ENCODE data around the gene TBC1D20. TPM values are rescaled to one million over a fixed set of nuclear protein-coding genes. Genes with fewer than 3 reads are reported as not detected.

Gene TBC1D20
- total RNA-seq, 1 experiment from 2014 or later, result 32.8 TPM

DNA sequence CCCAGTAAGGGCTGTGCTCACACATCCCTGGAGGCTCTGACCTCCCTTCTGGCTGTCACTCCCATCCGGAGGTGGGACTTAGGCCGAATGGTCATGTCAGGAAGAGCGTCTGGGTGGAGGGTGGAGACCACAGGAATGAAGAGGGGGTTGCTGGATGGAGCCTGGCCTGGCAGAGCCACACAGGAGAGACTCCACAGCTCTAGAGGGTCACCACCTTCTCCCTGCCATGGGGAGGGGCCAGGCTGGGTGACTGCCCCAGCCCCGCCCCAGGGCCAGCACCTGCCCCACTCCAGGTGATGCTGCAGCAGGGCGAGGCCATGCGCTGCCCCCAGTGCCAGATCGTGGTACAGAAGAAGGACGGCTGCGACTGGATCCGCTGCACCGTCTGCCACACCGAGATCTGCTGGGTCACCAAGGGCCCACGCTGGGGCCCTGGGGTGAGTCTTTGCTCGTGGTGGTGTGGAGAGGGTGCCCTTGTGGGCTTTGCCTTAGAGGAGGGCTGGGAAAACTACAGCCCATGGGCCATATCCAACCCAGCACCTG, 33.6 kb downstream of the TBC1D20 start:
- intact Hi-C loops (cut with micrococcal nuclease; ENCODE audit: unreplicated experiment), result no loop called here
- Histone ChIP-seq H3F3A (ENCODE audit: insufficient read depth, low read depth) (peaks cover 52% of the 10 kb centered on the region), H3K9me2 (ENCODE audit: insufficient read depth) (no peaks in the 10 kb centered on the region), H3K9me3 (ENCODE audit: insufficient read depth, low read depth) (no peaks in the 10 kb centered on the region), H3K4me2 (no peak overlapping the region), H3K4me3 (no peak overlapping the region), H3K27ac (no peak overlapping the region), H3K27me3 (ENCODE audit: insufficient read depth, low read depth) (no peaks in the 10 kb centered on the region), H2AFZ (no peak overlapping the region), H3K36me3 (ENCODE audit: low read depth) (peaks cover 7% of the 10 kb centered on the region; the same call in 1 of the 2 replicates), H3K4me1 (replicated peaks; ENCODE audit: insufficient read depth) (no peaks in the 10 kb centered on the region), H4K20me1 (ENCODE audit: insufficient read depth) (0 out of 2 replicates have a peak, but pooled peaks cover 9% of the 10 kb centered on the region), H3K79me2 (ENCODE audit: low read depth) (no peaks in the 10 kb centered on the region)
- TF ChIP-seq, protein P1, sequence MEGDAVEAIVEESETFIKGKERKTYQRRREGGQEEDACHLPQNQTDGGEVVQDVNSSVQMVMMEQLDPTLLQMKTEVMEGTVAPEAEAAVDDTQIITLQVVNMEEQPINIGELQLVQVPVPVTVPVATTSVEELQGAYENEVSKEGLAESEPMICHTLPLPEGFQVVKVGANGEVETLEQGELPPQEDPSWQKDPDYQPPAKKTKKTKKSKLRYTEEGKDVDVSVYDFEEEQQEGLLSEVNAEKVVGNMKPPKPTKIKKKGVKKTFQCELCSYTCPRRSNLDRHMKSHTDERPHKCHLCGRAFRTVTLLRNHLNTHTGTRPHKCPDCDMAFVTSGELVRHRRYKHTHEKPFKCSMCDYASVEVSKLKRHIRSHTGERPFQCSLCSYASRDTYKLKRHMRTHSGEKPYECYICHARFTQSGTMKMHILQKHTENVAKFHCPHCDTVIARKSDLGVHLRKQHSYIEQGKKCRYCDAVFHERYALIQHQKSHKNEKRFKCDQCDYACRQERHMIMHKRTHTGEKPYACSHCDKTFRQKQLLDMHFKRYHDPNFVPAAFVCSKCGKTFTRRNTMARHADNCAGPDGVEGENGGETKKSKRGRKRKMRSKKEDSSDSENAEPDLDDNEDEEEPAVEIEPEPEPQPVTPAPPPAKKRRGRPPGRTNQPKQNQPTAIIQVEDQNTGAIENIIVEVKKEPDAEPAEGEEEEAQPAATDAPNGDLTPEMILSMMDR (conservative IDR thresholded peaks at IDR 0.05), result no peak
- no peak for TF ChIP-seq EZH2 (IDR thresholded peaks at IDR 0.05; ENCODE audit: low read depth)
- ChIA-PET CTCF (interaction anchor here (0.6 kb wide), 2 partner anchors 31 to 72 kb away, joined by 3 to 9 read pairs; no protein-coding TSS in a partner anchor), POLR2A (ENCODE audit: unreplicated experiment) (no interaction called here)
- no peak for DNase-seq
- no TSS peak for BruUV-seq (replicated peaks)

DNA sequence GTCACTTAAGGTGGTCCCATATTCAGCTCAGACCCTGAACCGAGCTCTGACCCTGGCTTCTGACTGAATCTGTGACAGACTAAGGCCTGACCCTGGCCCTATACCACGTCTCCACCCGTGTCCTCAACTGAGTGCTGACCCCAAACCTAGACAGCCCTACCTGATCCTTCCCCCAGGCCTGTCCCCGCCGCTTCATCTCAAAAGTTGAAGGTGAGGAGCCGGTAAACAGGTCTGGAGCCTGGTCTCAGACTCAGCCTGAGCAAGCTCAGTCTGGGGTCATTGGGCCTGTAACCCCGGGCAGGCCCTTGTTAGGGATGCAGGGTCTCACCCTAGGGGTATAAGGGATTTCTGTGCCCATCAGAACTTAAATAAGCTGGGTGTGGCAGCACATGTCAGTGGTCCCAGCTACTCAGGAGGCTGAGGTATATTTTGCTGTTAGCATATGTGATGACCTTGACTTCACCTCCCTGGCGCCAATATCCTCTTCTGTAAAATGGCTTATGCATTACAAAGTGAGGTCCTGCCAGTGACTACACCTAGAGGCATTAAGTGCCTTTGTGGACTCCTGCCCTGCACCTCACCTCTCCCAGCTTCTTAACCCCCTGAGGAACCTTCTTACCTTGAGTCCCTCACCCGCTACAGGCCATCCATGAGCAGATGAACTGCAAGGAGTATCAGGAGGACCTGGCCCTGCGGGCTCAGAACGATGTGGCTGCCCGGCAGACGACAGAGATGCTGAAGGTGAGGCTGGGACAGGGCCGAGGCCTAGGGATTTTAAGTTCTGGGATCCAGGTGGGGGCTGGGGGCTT, 34.3 kb downstream of the TBC1D20 start:
- Histone ChIP-seq H4K20me1 (ENCODE audit: insufficient read depth) (0 out of 2 replicates have a peak, but pooled peaks cover 9% of the 10 kb centered on the region), H3K79me2 (ENCODE audit: low read depth) (no peaks in the 10 kb centered on the region), H3K27ac (no peak overlapping the region), H3K4me2 (no peak overlapping the region), H3K27me3 (ENCODE audit: insufficient read depth, low read depth) (no peaks in the 10 kb centered on the region), H3K4me3 (no peak overlapping the region), H3K9me3 (ENCODE audit: insufficient read depth, low read depth) (no peaks in the 10 kb centered on the region), H3K9me2 (ENCODE audit: insufficient read depth) (no peaks in the 10 kb centered on the region), H3K4me1 (replicated peaks; ENCODE audit: insufficient read depth) (no peaks in the 10 kb centered on the region), H3F3A (ENCODE audit: insufficient read depth, low read depth) (peaks cover 45% of the 10 kb centered on the region), H3K36me3 (ENCODE audit: low read depth) (peaks cover 7% of the 10 kb centered on the region; the same call in 1 of the 2 replicates), H2AFZ (no peak overlapping the region)
- ChIA-PET POLR2A (ENCODE audit: unreplicated experiment) (no interaction called here), CTCF (interaction anchor here (0.6 kb wide), 2 partner anchors 30 to 71 kb away, joined by 3 to 9 read pairs; no protein-coding TSS in a partner anchor)
- DNase-seq, result no peak
- TF ChIP-seq, protein P1 (conservative IDR thresholded peaks at IDR 0.05), result no peak
- TF ChIP-seq EZH2 (IDR thresholded peaks at IDR 0.05; ENCODE audit: low read depth), result no peak
- intact Hi-C loops (cut with micrococcal nuclease; ENCODE audit: unreplicated experiment), result no loop called here
- BruUV-seq (replicated peaks), result no TSS peak

DNA sequence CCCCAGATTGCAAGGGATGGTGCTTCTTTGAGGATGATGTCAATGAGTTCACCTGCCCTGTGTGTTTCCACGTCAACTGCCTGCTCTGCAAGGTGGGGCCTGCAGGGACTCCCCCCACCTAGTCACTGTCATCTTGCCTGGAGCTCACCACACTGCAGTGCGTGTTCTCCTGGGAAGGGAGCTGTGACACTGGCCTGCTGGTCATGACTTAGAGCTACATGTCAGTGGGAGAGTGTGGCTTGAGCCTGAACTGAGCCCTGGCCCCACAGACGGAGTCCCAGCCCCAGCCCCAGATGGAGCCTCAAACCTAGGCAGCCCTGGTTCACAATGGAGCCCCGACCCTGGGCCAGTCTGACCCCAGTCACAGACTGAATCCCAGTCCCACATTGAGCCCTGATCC, 34.9 kb downstream of the TBC1D20 start:
- BruUV-seq (replicated peaks), result no TSS peak
- ChIA-PET POLR2A (ENCODE audit: unreplicated experiment) (no interaction called here), CTCF (no interaction called here)
- Histone ChIP-seq H3K9me2 (ENCODE audit: insufficient read depth) (no peaks in the 10 kb centered on the region), H3K4me1 (replicated peaks; ENCODE audit: insufficient read depth) (no peaks in the 10 kb centered on the region), H3K36me3 (ENCODE audit: low read depth) (peaks cover 10% of the 10 kb centered on the region; the same call in 1 of the 2 replicates), H3K27me3 (ENCODE audit: insufficient read depth, low read depth) (no peaks in the 10 kb centered on the region), H3K79me2 (ENCODE audit: low read depth) (no peaks in the 10 kb centered on the region), H3K9me3 (ENCODE audit: insufficient read depth, low read depth) (no peaks in the 10 kb centered on the region), H3K4me2 (no peak overlapping the region), H3F3A (ENCODE audit: insufficient read depth, low read depth) (peaks cover 39% of the 10 kb centered on the region), H3K27ac (no peak overlapping the region), H3K4me3 (no peak overlapping the region), H2AFZ (no peak overlapping the region), H4K20me1 (ENCODE audit: insufficient read depth) (0 out of 2 replicates have a peak, but pooled peaks cover 9% of the 10 kb centered on the region)
- intact Hi-C loops (cut with micrococcal nuclease; ENCODE audit: unreplicated experiment), result no loop called here
- DNase-seq, result no peak
- TF ChIP-seq, protein P1 (conservative IDR thresholded peaks at IDR 0.05), result no peak
- no peak for TF ChIP-seq EZH2 (IDR thresholded peaks at IDR 0.05; ENCODE audit: low read depth)
